Common myeloid progenitor, CD34-positive (primary cell): ENCODE measurements around the gene LPCAT2. TPM values are rescaled to one million over a fixed set of nuclear protein-coding genes. Genes with fewer than 3 reads are reported as not detected.

Experiments
- CTCF ChIA-PET: fragments of 350-600 bp; sonication (Branson Sonifier 250); formaldehyde crosslinking; loops from one replicate; lab custom pipeline; 2021; ENCODE audit warnings: antibody characterized with exemption; lab: Charles Lee
- POLR2A ChIA-PET: fragments of 350-600 bp; sonication (Branson Sonifier 250); formaldehyde crosslinking; loops from one replicate; lab custom pipeline; 2021; ENCODE audit warnings: antibody characterized with exemption; lab: Charles Lee
- DNase-seq, 3 donors: peaks; one replicate each; pipeline versions ENCODE4 v3.0.0 to v3.0.0-alpha.2; 2013
- H3K27ac ChIP-seq, 2 experiments: 1 replicate in 1 of 2; 2 replicates in 1 of 2; pipeline ENCODE4 v1.7.0; 2013; ENCODE audit warnings: inconsistent platforms in 2 of 2, low read length in 2 of 2, mild to moderate bottlenecking in 2 of 2, low read depth in 1 of 2, moderate library complexity in 1 of 2; ENCODE audit not compliant: severe bottlenecking in 2 of 2, insufficient read depth in 1 of 2, poor library complexity in 1 of 2
- H3K27me3 ChIP-seq, 5 experiments: replicated peaks in 2 of 5; 1 replicate in 3 of 5; 2 replicates in 2 of 5; pipeline versions ENCODE4 v1.6.1 to v1.7.0; 2013; ENCODE audit warnings: low read length in 4 of 5, mild to moderate bottlenecking in 2 of 5, moderate library complexity in 2 of 5, inconsistent platforms in 1 of 5; ENCODE audit not compliant: insufficient read depth in 5 of 5, control insufficient read depth in 4 of 5
- H3K36me3 ChIP-seq, 4 experiments: 1 replicate in 2 of 4; 2 replicates in 2 of 4; pipeline versions ENCODE4 v1.6.1 to v1.7.0; 2013; ENCODE audit warnings: low read length in 3 of 4, control low read depth in 1 of 4, mild to moderate bottlenecking in 1 of 4; ENCODE audit not compliant: control insufficient read depth in 4 of 4, insufficient read depth in 4 of 4
- H3K4me1 ChIP-seq, 4 experiments: 1 replicate in 3 of 4; 2 replicates in 1 of 4; pipeline versions ENCODE4 v1.6.1 to v1.7.1; 2013; ENCODE audit warnings: low read length in 3 of 4, mild to moderate bottlenecking in 3 of 4, control low read depth in 1 of 4, inconsistent platforms in 1 of 4, moderate library complexity in 1 of 4; ENCODE audit not compliant: control insufficient read depth in 4 of 4, insufficient read depth in 4 of 4; ENCODE audit errors: control extremely low read depth in 1 of 4
- H3K4me3 ChIP-seq, 7 experiments: 1 replicate in 4 of 7; 2 replicates in 3 of 7; pipeline versions ENCODE4 v1.5.1 to v1.7.0; 2013; ENCODE audit warnings: mild to moderate bottlenecking in 7 of 7, low read length in 6 of 7, moderate library complexity in 6 of 7, inconsistent platforms in 2 of 7, low read depth in 2 of 7, control low read depth in 1 of 7; ENCODE audit not compliant: insufficient read depth in 4 of 7, control insufficient read depth in 1 of 7; ENCODE audit errors: extremely low read depth in 1 of 7
- H3K9me3 ChIP-seq, 5 experiments: 1 replicate in 4 of 5; 2 replicates in 1 of 5; pipeline versions ENCODE4 v1.6.1 to v1.7.1; 2013; ENCODE audit warnings: low read length in 4 of 5, mild to moderate bottlenecking in 2 of 5, inconsistent platforms in 1 of 5, low read depth in 1 of 5, moderate library complexity in 1 of 5; ENCODE audit not compliant: control insufficient read depth in 4 of 5, insufficient read depth in 2 of 5; ENCODE audit errors: control extremely low read depth in 1 of 5
- WGBS: methylation state at CpG from one replicate; pipeline ENCODE4 v1.1.5; 2013; ENCODE audit not compliant: insufficient coverage; 5-methylcytosine and 5-hydroxymethylcytosine counted together
- polyA plus RNA-seq: library from polyadenylated mRNA; unstranded; fragments of 120-200 nt; gene quantifications from one replicate; pipeline ENCODE4 v1.2.1, GENCODE V29; 2013

Gene LPCAT2
- 52.8 TPM for polyA plus RNA-seq

GRCh38 chr16:55508941-55509931 lies at the start of gene LPCAT2:
Gene LPCAT2 (plus strand): TSS chr16:55509072. CDS start chr16:55509182, 110 bp downstream.
- H3K27ac ChIP-seq, result peak within 1 kb of the TSS; percentile 21 to 63
- H3K4me3 ChIP-seq, result peak within 1 kb of the TSS; percentile 53 to 89 (median 83)
- DNase-seq, result peak; percentile 87 to 91 (median 89)
- ChIA-PET CTCF (interaction anchor here (0.9 to 2.1 kb wide), 6 partner anchors 9 to 197 kb away, joined by 3 to 13 read pairs (median 4); no protein-coding TSS in a partner anchor), POLR2A (interaction anchor here (0.6 to 0.8 kb wide), 2 partner anchors 30 to 158 kb away, joined by 3 to 5 read pairs; no protein-coding TSS in a partner anchor)
- no peaks in the 10 kb centered on the region for H3K27me3 ChIP-seq
- WGBS, result under 1% methylated on average over 53 of the region's 61 CpGs
- peaks cover 8 to 35% (median 11%) of the 10 kb centered on the region in 4 experiments for H3K36me3 ChIP-seq
- H3K9me3 ChIP-seq, result peaks cover 7 to 21% (median 18%) of the 10 kb centered on the region in 5 experiments
- peaks cover 4 to 26% (median 9%) of the 10 kb centered on the region in 4 experiments for H3K4me1 ChIP-seq

DNA sequence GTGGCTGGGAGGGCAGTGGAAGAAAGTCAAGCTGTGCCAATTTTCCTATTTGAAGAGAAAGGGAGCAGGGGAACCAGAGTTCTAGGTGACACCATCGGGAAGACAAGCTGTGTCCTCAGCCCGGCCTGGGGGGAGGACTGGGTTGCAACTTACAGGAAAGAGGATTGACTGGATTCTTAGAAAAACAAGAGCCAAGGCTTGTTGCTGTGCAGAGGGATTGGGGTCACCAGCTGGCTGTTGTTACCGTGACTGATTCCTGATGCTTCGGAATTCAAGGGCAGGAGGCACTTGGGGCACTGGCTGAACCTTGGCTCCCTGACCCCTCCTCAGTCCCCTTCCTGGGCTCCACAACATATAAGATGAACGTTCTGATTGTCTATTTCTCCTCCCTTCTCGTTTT lies 46.6 kb upstream of the LPCAT2 start:
- H3K9me3 ChIP-seq, result no peaks in the 10 kb centered on the region
- DNase-seq, result no peak
- 96% methylated on average over 4 of the region's 6 CpGs for WGBS
- H3K4me1 ChIP-seq, result peaks cover 0 to 3% (median 1%) of the 10 kb centered on the region in 4 experiments
- H3K4me3 ChIP-seq, result no peak overlapping the region
- peaks cover 0 to 5% (median 0%) of the 10 kb centered on the region in 5 experiments for H3K27me3 ChIP-seq
- CTCF ChIA-PET, result interaction anchor here (0.6 to 16.9 kb wide), 5 partner anchors 33 to 377 kb away, joined by 3 to 335 read pairs (median 3); no protein-coding TSS in a partner anchor
- H3K27ac ChIP-seq, result no peak overlapping the region
- H3K36me3 ChIP-seq, result no peaks in the 10 kb centered on the region
- POLR2A ChIA-PET, result no interaction called here

DNA sequence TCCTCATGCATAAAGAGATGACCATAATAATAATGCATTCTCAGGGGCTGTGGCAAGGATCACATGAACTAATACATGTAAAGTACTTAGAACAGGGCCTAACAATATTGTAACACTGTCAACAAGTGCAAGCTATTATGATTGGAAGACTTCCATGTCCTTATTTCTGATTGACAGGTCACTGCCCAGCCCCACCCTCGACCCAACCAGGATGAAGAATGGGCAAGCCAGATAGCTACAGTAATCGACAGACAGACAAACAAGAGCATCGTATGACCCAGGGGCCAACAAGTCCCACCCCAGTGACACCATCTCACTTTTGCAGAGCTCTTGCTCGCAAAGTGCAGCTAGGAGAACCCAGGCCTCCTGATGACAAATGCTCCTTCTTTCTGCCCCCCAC lies 44.5 kb upstream of the LPCAT2 start:
- H3K9me3 ChIP-seq, result no peaks in the 10 kb centered on the region
- ChIA-PET POLR2A (interaction anchor here (0.6 kb wide), 1 partner anchor 28 kb away, joined by 3 read pairs; no protein-coding TSS in a partner anchor), CTCF (interaction anchor here (0.7 to 16.9 kb wide), 47 partner anchors 10 to 1521 kb away, joined by 3 to 335 read pairs (median 5); no protein-coding TSS in a partner anchor)
- peaks cover 0 to 5% (median 3%) of the 10 kb centered on the region in 4 experiments for H3K4me1 ChIP-seq
- WGBS, result 70% methylated on average over 4 of the region's 4 CpGs
- no peaks in the 10 kb centered on the region for H3K36me3 ChIP-seq
- H3K4me3 ChIP-seq, result no peak overlapping the region
- peaks cover 0 to 5% (median 0%) of the 10 kb centered on the region in 5 experiments for H3K27me3 ChIP-seq
- DNase-seq, result no peak
- no peak overlapping the region for H3K27ac ChIP-seq

DNA sequence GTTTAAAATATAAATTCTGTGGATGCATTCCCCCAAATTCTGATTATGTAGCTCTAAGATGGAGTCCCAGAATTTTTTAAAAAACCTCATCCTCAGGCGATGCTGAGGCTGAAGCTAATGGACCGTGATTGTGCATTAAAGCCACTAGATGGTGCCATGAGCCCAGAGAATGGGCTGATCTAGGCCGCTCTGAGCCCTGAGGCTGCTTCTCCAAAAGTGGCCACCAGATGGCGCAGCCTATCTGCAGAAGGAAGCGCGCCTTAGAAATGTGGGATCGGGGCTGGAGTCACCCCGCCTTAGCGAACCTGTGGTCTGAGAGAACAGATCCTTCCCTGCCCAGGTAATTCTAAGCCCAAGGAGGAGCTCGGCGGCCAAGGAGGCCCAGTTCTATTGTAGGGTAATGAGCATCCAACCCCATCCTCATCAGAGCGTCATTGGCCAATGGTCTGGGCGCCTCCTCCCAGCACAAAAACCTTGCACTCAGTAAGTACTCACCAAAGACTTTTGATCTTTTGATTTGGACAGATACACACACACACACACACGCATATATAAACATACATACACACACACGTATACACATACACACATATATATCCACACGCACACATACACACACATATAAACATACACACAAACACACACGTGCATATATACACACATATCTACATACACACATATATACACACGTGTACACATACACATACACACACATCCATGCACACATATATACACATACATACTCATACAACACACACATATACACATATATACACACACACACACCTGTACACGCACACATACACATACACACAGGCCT lies 43.6 kb upstream of the LPCAT2 start:
- peak; percentile 83 to 93 (median 87) for DNase-seq
- no peak overlapping the region for H3K27ac ChIP-seq
- H3K9me3 ChIP-seq, result no peaks in the 10 kb centered on the region
- H3K4me3 ChIP-seq, result peak overlapping the region in 2 of 7 experiments; percentile 30 to 57
- 28% methylated on average over 16 of the region's 19 CpGs for WGBS
- no peaks in the 10 kb centered on the region for H3K36me3 ChIP-seq
- H3K27me3 ChIP-seq, result peaks cover 0 to under 1% (median 0%) of the 10 kb centered on the region in 5 experiments
- POLR2A ChIA-PET, result interaction anchor here (0.6 kb wide), 1 partner anchor 27 kb away, joined by 3 read pairs; no protein-coding TSS in a partner anchor
- CTCF ChIA-PET, result interaction anchor here (0.6 to 16.9 kb wide), 51 partner anchors 9 to 1522 kb away, joined by 3 to 335 read pairs (median 4); no protein-coding TSS in a partner anchor
- H3K4me1 ChIP-seq, result peaks cover 0 to 5% (median 3%) of the 10 kb centered on the region in 4 experiments

DNA sequence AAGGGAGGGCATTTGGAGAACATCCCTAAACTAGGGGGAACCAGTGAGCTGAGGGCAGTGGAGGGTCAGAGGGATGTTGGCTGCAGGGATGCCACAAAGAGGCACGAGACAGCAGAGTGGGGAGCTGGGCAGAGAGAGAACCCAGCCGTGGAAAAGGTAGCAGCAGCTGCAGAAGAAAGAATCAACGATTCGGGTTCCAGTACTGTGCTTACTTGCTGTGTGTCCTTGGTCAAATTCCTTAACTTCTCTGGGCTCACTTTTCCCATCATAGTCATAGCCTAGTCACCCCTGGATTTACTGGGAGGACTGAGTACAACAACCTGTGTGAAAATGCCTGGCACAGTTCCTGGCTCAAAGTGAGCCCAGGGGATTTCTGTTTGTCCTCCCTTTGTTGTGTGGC lies 42.7 kb upstream of the LPCAT2 start:
- no peak for DNase-seq
- WGBS, result 100% methylated on average over 4 of the region's 4 CpGs
- no peaks in the 10 kb centered on the region for H3K36me3 ChIP-seq
- H3K4me1 ChIP-seq, result peaks cover 0 to 5% (median 3%) of the 10 kb centered on the region in 4 experiments
- no peaks in the 10 kb centered on the region for H3K27me3 ChIP-seq
- no peaks in the 10 kb centered on the region for H3K9me3 ChIP-seq
- POLR2A ChIA-PET, result no interaction called here
- H3K27ac ChIP-seq, result no peak overlapping the region
- CTCF ChIA-PET, result interaction anchor here (0.7 to 16.9 kb wide), 13 partner anchors 11 to 375 kb away, joined by 3 to 335 read pairs (median 15); no protein-coding TSS in a partner anchor
- H3K4me3 ChIP-seq, result no peak overlapping the region

- Histone ChIP-seq H3K36me3 (no peaks in the 10 kb centered on the region), H3K4me1 (peaks cover 0 to 5% (median 3%) of the 10 kb centered on the region in 4 experiments), H3K9me3 (no peaks in the 10 kb centered on the region), H3K4me3 (no peak overlapping the region), H3K27ac (no peak overlapping the region), H3K27me3 (peaks cover 0 to 1% (median 0%) of the 10 kb centered on the region in 5 experiments)
- POLR2A ChIA-PET, result no interaction called here
- WGBS, result 96% methylated on average over 3 of the region's 3 CpGs
- DNase-seq, result no peak
- CTCF ChIA-PET, result interaction anchor here (0.9 to 16.9 kb wide), 11 partner anchors 9 to 234 kb away, joined by 3 to 335 read pairs (median 5); no protein-coding TSS in a partner anchor
These were observed 41.0 kb upstream of the LPCAT2 start for GRCh38 chr16:55467898-55468297.
